SK-N-SH (cell line): ENCODE measurements around the gene TPCN2. TPM values are rescaled to one million over a fixed set of nuclear protein-coding genes. Genes with fewer than 3 reads are reported as not detected.

Experiments
- CTCF ChIA-PET: fragments of 300-600, 350-600 bp; formaldehyde crosslinking; extraction: SDS; loops from one replicate; lab custom pipeline; 2021; lab: Yijun Ruan, JAX
- POLR2A ChIA-PET: fragments of 350-600 bp; sonication (Branson Sonifier 250); formaldehyde crosslinking; extraction: SDS; loops from one replicate; lab custom pipeline; 2020; ENCODE audit warnings: antibody characterized with exemption, inconsistent platforms; lab: Yijun Ruan, JAX
- DNase-seq: peaks from one replicate; pipeline ENCODE4 v3.0.0; 2012
- H2AFZ ChIP-seq: fragments of 200-600 bp; sonication (generic); 2 replicates; pipeline ENCODE4 v1.8.1; 2016; ENCODE audit warnings: antibody characterized with exemption, mild to moderate bottlenecking, low read depth
- H3F3A ChIP-seq: fragments of 200-600 bp; sonication (generic); replicated peaks from 2 replicates; pipeline ENCODE3; 2016; ENCODE audit warnings: antibody characterized with exemption, mild to moderate bottlenecking; ENCODE audit not compliant: insufficient read depth
- H3K27ac ChIP-seq, 2 experiments: fragments of 200-500 bp in 1 of 2; fragments of 200-600 bp in 1 of 2; sonication (Bioruptor generic) in 1 of 2; sonication (generic), shearing (Covaris generic) in 1 of 2; 2 replicates each; pipeline versions ENCODE4 v1.5.1 to v1.6.1; 2014 to 2016; ENCODE audit warnings: low read depth in 2 of 2, inconsistent platforms in 1 of 2, low read length in 1 of 2, mild to moderate bottlenecking in 1 of 2, mixed read lengths in 1 of 2
- H3K27me3 ChIP-seq: fragments of 200-600 bp; sonication (generic), shearing (Covaris generic); 2 replicates; pipeline ENCODE4 v1.6.1; 2016; ENCODE audit warnings: mixed run types; ENCODE audit not compliant: insufficient read depth
- H3K36me3 ChIP-seq, 2 experiments: fragments of 200-500 bp in 1 of 2; fragments of 200-600 bp in 1 of 2; sonication (Bioruptor generic) in 1 of 2; sonication (generic) in 1 of 2; replicated peaks in 1 of 2; 2 replicates each; pipeline versions ENCODE3 to v1.5.1; 2014 to 2016; ENCODE audit warnings: low read length in 1 of 2, mild to moderate bottlenecking in 1 of 2; ENCODE audit not compliant: insufficient read depth in 2 of 2, control insufficient read depth in 1 of 2
- H3K4me1 ChIP-seq, 2 experiments: fragments of 200-500 bp in 1 of 2; fragments of 200-600 bp in 1 of 2; sonication (Bioruptor generic) in 1 of 2; sonication (generic), shearing (Covaris generic) in 1 of 2; 2 replicates each; pipeline versions ENCODE4 v1.5.1 to v1.6.1; 2014 to 2016; ENCODE audit warnings: low read depth in 1 of 2, low read length in 1 of 2, mixed run types in 1 of 2; ENCODE audit not compliant: insufficient read depth in 2 of 2, control insufficient read depth in 1 of 2
- H3K4me2 ChIP-seq: fragments of 200-600 bp; sonication (generic), shearing (Covaris generic); 2 replicates; pipeline ENCODE4 v1.6.1; 2017; ENCODE audit warnings: mixed run types
- H3K4me3 ChIP-seq, 2 experiments: fragments of 200-500 bp in 1 of 2; fragments of 200-600 bp in 1 of 2; sonication (Bioruptor generic) in 1 of 2; sonication (generic), shearing (Covaris generic) in 1 of 2; 2 replicates each; pipeline versions ENCODE4 v1.5.1 to v1.8.1; 2014 to 2016; ENCODE audit warnings: low read depth in 2 of 2, inconsistent platforms in 1 of 2, low read length in 1 of 2, mild to moderate bottlenecking in 1 of 2, mixed read lengths in 1 of 2, moderate library complexity in 1 of 2
- H3K79me2 ChIP-seq: fragments of 200-600 bp; sonication (generic); 2 replicates; pipeline ENCODE4 v1.8.1; 2017; ENCODE audit warnings: mild to moderate bottlenecking; ENCODE audit not compliant: insufficient read depth
- H3K9ac ChIP-seq: fragments of 200-600 bp; sonication (generic); 2 replicates; pipeline ENCODE4 v1.6.1; 2017; ENCODE audit warnings: mixed run types
- H3K9me2 ChIP-seq: fragments of 200-600 bp; sonication (generic); 2 replicates; pipeline ENCODE4 v1.6.1; 2017; ENCODE audit warnings: mixed run types
- H3K9me3 ChIP-seq: fragments of 200-600 bp; sonication (generic); 2 replicates; pipeline ENCODE4 v1.6.1; 2017; ENCODE audit warnings: mixed run types, mild to moderate bottlenecking, moderate library complexity
- H4K20me1 ChIP-seq: fragments of 200-600 bp; sonication (generic); 2 replicates; pipeline ENCODE4 v1.6.1; 2017; ENCODE audit warnings: mild to moderate bottlenecking, mixed run types; ENCODE audit not compliant: insufficient read depth
- CTCF ChIP-seq: fragments of 200-600 bp; sonication (generic); IDR thresholded peaks from 2 replicates; pipeline ENCODE4 v1.6.1; 2017; ENCODE audit warnings: antibody characterized with exemption, mild to moderate bottlenecking, moderate library complexity
- ELF1 ChIP-seq: IDR thresholded peaks from 2 replicates; pipeline ENCODE4 v1.4.0; 2012
- EP300 ChIP-seq, 2 experiments: IDR thresholded peaks; 2 replicates each; pipeline versions ENCODE4 v1.4.0 to v1.6.1; 2012; ENCODE audit warnings: borderline replicate concordance in 1 of 2, low read depth in 1 of 2, low read length in 1 of 2
- EZH2phosphoT487 ChIP-seq: fragments of 200-600 bp; sonication (generic); IDR thresholded peaks from 2 replicates; pipeline ENCODE4 v1.6.1; 2017; ENCODE audit warnings: low read depth, mixed run types, mild to moderate bottlenecking, antibody characterized with exemption, moderate library complexity, borderline replicate concordance
- FOSL2 ChIP-seq: IDR thresholded peaks from 2 replicates; pipeline ENCODE4 v1.4.0; 2012; ENCODE audit warnings: low read depth, mild to moderate bottlenecking, moderate library complexity, borderline replicate concordance
- FOXJ3 ChIP-seq: sonication (generic); formaldehyde crosslinking; IDR thresholded peaks from 2 replicates; pipeline ENCODE4 v1.5.1; 2020; ENCODE audit warnings: mild to moderate bottlenecking, missing genetic modification reagents
- FOXM1 ChIP-seq: IDR thresholded peaks from 2 replicates; pipeline ENCODE4 v1.4.0; 2012; ENCODE audit warnings: low read depth, mild to moderate bottlenecking
- GATA2 ChIP-seq: sonication (generic); formaldehyde crosslinking; IDR thresholded peaks from 2 replicates; pipeline ENCODE4 v1.5.0; 2020; ENCODE audit warnings: mild to moderate bottlenecking, missing genetic modification reagents
- JUND ChIP-seq: IDR thresholded peaks from 2 replicates; pipeline ENCODE4 v1.4.0; 2012
- MEF2A ChIP-seq: IDR thresholded peaks from 2 replicates; pipeline ENCODE4 v1.4.0; 2012; ENCODE audit warnings: low read depth, borderline replicate concordance
- MXI1 ChIP-seq: IDR thresholded peaks from 2 replicates; pipeline ENCODE4 v1.6.1; 2012; ENCODE audit warnings: mild to moderate bottlenecking, low read depth, low read length, improper control_type of control experiment
- NFIC ChIP-seq: IDR thresholded peaks from 2 replicates; pipeline ENCODE4 v1.4.0; 2012; ENCODE audit warnings: borderline replicate concordance
- POLR2AphosphoS5 ChIP-seq: IDR thresholded peaks from 2 replicates; pipeline ENCODE4 v1.6.1; 2012; ENCODE audit warnings: low read depth, low read length
- RFX5 ChIP-seq: IDR thresholded peaks from 2 replicates; pipeline ENCODE4 v1.6.1; 2012; ENCODE audit warnings: mild to moderate bottlenecking, improper control_type of control experiment, low read length
- RXRA ChIP-seq: IDR thresholded peaks from 2 replicates; pipeline ENCODE4 v1.4.0; 2012; ENCODE audit warnings: low read depth, mild to moderate bottlenecking, borderline replicate concordance
- SIN3A ChIP-seq: IDR thresholded peaks from 2 replicates; pipeline ENCODE4 v1.6.1; 2012; ENCODE audit warnings: low read depth, mild to moderate bottlenecking, low read length, moderate library complexity, borderline replicate concordance
- SMC3 ChIP-seq: IDR thresholded peaks from 2 replicates; pipeline ENCODE4 v1.6.1; 2012; ENCODE audit warnings: low read depth, low read length, improper control_type of control experiment
- YY1 ChIP-seq: IDR thresholded peaks from 2 replicates; pipeline ENCODE4 v1.4.0; 2012; ENCODE audit warnings: low read depth, mild to moderate bottlenecking
- WGBS: methylation state at CpG from one replicate; pipeline ENCODE4 v1.1.6; 2017; ENCODE audit warnings: low lambda C conversion rate; 5-methylcytosine and 5-hydroxymethylcytosine counted together
- polyA plus RNA-seq, 3 experiments: library from polyadenylated mRNA; depleted of rRNA; stranded (reverse); fragments of >200 nt; gene quantifications; 2 replicates each; pipeline ENCODE4 v1.2.3, GENCODE V29; 2012
- TF ChIP-seq, protein P1 (sequence below): fragments of 150-350 bp; IDR thresholded peaks from 2 replicates; pipeline ENCODE4 v1.6.1; 2016; ENCODE audit warnings: mild to moderate bottlenecking, low read depth, low read length
- TF ChIP-seq, protein P2 (sequence below): IDR thresholded peaks from 2 replicates; pipeline ENCODE4 v1.4.0; 2012; ENCODE audit warnings: low read depth
- TF ChIP-seq, protein P3 (sequence below): fragments of 150-350 bp; IDR thresholded peaks from 2 replicates; pipeline ENCODE4 v1.6.1; 2017; ENCODE audit warnings: antibody characterized with exemption, low read length, low read depth, borderline replicate concordance
- TF ChIP-seq, protein P4 (sequence below): IDR thresholded peaks from 2 replicates; pipeline ENCODE4 v1.6.1; 2012; ENCODE audit warnings: mild to moderate bottlenecking, low read depth, low read length, moderate library complexity

The TPCN2 gene
- polyA plus RNA-seq, 1 of the 3 experiments (the other 2 are of a cell fraction), result 8.7 TPM

GRCh38 chr11:69057236-69057635 is 8.5 kb downstream of the TPCN2 start:
- no peak overlapping the region for H3K4me3 ChIP-seq
- H3K4me1 ChIP-seq, result no peaks in the 10 kb centered on the region
- H3K4me2 ChIP-seq, result no peak overlapping the region
- no peaks in the 10 kb centered on the region for H3K27me3 ChIP-seq
- WGBS, result 97% methylated on average over 13 of the region's 15 CpGs
- no peak overlapping the region for H3K9ac ChIP-seq
- ChIA-PET CTCF (no interaction called here), POLR2A (no interaction called here)
- H4K20me1 ChIP-seq, result 0 out of 2 replicates have a peak, but pooled peaks cover 4% of the 10 kb centered on the region
- no peaks in the 10 kb centered on the region for H3F3A ChIP-seq
- H3K9me2 ChIP-seq, result no peaks in the 10 kb centered on the region
- H3K27ac ChIP-seq, result no peak overlapping the region
- TF ChIP-seq, protein P1, sequence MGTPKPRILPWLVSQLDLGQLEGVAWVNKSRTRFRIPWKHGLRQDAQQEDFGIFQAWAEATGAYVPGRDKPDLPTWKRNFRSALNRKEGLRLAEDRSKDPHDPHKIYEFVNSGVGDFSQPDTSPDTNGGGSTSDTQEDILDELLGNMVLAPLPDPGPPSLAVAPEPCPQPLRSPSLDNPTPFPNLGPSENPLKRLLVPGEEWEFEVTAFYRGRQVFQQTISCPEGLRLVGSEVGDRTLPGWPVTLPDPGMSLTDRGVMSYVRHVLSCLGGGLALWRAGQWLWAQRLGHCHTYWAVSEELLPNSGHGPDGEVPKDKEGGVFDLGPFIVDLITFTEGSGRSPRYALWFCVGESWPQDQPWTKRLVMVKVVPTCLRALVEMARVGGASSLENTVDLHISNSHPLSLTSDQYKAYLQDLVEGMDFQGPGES, result no peak
- TF ChIP-seq YY1 (no peak), SIN3A (no peak), POLR2AphosphoS5 (no peak), EZH2phosphoT487 (no peak), SMC3 (no peak)
- peaks cover under 1% of the 10 kb centered on the region; the same call in 1 of the 2 replicates for H3K79me2 ChIP-seq
- no peak overlapping the region for H2AFZ ChIP-seq
- H3K9me3 ChIP-seq, result no peaks in the 10 kb centered on the region
- no peak for DNase-seq
- peaks cover 0 to 20% of the 10 kb centered on the region in 2 experiments for H3K36me3 ChIP-seq

DNA sequence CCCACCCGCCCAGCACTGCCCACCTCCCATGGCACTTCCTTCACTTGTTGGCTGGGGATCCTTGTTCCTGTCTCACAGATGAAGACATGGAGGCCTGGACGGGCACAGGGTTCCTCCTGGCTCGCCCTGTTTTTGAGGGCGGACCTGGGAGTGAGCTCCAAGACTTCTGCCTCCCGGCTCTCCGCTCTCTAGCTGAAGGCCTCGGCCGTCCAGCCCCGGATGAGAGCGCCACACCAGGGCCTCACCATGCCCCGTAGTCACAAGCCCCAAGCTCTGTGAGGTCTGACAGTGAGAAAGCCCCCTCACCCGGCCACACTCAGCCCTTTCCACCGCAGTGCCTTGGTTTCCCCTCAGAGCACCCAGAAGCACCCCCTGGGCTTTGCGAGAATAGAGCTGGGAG is 9.1 kb downstream of the TPCN2 start:
- Histone ChIP-seq H3K4me2 (no peak overlapping the region), H4K20me1 (0 out of 2 replicates have a peak, but pooled peaks cover 4% of the 10 kb centered on the region), H3F3A (no peaks in the 10 kb centered on the region), H3K4me1 (no peaks in the 10 kb centered on the region), H3K9me2 (no peaks in the 10 kb centered on the region), H3K27ac (no peak overlapping the region), H3K9me3 (no peaks in the 10 kb centered on the region), H3K27me3 (no peaks in the 10 kb centered on the region), H2AFZ (no peak overlapping the region), H3K79me2 (no peaks in the 10 kb centered on the region), H3K9ac (no peak overlapping the region), H3K4me3 (no peak overlapping the region), H3K36me3 (peaks cover 0 to 20% of the 10 kb centered on the region in 2 experiments)
- WGBS, result 91% methylated on average over 10 of the region's 14 CpGs
- POLR2A ChIA-PET, result no interaction called here
- CTCF ChIA-PET, result interaction anchor here (1.2 kb wide), 1 partner anchor 13 kb away, joined by 3 read pairs; no protein-coding TSS in a partner anchor
- TF ChIP-seq ELF1, result no peak
- no peak for TF ChIP-seq MXI1
- TF ChIP-seq, protein P2, sequence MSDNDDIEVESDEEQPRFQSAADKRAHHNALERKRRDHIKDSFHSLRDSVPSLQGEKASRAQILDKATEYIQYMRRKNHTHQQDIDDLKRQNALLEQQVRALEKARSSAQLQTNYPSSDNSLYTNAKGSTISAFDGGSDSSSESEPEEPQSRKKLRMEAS, result no peak
- TF ChIP-seq, protein P3, sequence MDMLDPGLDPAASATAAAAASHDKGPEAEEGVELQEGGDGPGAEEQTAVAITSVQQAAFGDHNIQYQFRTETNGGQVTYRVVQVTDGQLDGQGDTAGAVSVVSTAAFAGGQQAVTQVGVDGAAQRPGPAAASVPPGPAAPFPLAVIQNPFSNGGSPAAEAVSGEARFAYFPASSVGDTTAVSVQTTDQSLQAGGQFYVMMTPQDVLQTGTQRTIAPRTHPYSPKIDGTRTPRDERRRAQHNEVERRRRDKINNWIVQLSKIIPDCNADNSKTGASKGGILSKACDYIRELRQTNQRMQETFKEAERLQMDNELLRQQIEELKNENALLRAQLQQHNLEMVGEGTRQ, result no peak
- no peak for TF ChIP-seq MEF2A
- TF ChIP-seq GATA2, result no peak
- no peak for TF ChIP-seq RXRA
- no peak for TF ChIP-seq CTCF
- no peak for TF ChIP-seq JUND
- no peak for TF ChIP-seq FOXM1
- TF ChIP-seq NFIC, result no peak
- no peak for TF ChIP-seq EZH2phosphoT487
- no peak for TF ChIP-seq FOXJ3 (CRISPR knock-in tag)
- TF ChIP-seq, protein P4, sequence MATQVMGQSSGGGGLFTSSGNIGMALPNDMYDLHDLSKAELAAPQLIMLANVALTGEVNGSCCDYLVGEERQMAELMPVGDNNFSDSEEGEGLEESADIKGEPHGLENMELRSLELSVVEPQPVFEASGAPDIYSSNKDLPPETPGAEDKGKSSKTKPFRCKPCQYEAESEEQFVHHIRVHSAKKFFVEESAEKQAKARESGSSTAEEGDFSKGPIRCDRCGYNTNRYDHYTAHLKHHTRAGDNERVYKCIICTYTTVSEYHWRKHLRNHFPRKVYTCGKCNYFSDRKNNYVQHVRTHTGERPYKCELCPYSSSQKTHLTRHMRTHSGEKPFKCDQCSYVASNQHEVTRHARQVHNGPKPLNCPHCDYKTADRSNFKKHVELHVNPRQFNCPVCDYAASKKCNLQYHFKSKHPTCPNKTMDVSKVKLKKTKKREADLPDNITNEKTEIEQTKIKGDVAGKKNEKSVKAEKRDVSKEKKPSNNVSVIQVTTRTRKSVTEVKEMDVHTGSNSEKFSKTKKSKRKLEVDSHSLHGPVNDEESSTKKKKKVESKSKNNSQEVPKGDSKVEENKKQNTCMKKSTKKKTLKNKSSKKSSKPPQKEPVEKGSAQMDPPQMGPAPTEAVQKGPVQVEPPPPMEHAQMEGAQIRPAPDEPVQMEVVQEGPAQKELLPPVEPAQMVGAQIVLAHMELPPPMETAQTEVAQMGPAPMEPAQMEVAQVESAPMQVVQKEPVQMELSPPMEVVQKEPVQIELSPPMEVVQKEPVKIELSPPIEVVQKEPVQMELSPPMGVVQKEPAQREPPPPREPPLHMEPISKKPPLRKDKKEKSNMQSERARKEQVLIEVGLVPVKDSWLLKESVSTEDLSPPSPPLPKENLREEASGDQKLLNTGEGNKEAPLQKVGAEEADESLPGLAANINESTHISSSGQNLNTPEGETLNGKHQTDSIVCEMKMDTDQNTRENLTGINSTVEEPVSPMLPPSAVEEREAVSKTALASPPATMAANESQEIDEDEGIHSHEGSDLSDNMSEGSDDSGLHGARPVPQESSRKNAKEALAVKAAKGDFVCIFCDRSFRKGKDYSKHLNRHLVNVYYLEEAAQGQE, result no peak
- TF ChIP-seq RFX5, result no peak
- TF ChIP-seq EP300 (IDR thresholded peaks at IDR 0.05; ENCODE audit: borderline replicate concordance in 1 of 2, low read depth in 1 of 2, low read length in 1 of 2), result no peak
- TF ChIP-seq FOSL2, result no peak
- DNase-seq, result no peak
